Skeletal muscle satellite cell (primary cell): ENCODE data around the gene BACH2.

ENCODE experiments used
- H3K27me3 ChIP-seq: 2 replicates; pipeline ENCODE4 v1.7.0; 2013; ENCODE audit warnings: low read length; ENCODE audit not compliant: control insufficient read depth, insufficient read depth
- H3K36me3 ChIP-seq: 2 replicates; pipeline ENCODE4 v1.7.0; 2013; ENCODE audit warnings: mild to moderate bottlenecking, control low read depth, low read length; ENCODE audit not compliant: insufficient read depth
- H3K4me1 ChIP-seq: 2 replicates; pipeline ENCODE4 v1.7.0; 2013; ENCODE audit warnings: low read length; ENCODE audit not compliant: control insufficient read depth, insufficient read depth
- H3K4me2 ChIP-seq: 2 replicates; pipeline ENCODE4 v1.7.0; 2013; ENCODE audit warnings: mild to moderate bottlenecking, low read length
- H3K4me3 ChIP-seq: 2 replicates; pipeline ENCODE4 v1.7.0; 2013; ENCODE audit warnings: low read length
- H3K9ac ChIP-seq: 2 replicates; pipeline ENCODE4 v1.7.0; 2013; ENCODE audit warnings: mild to moderate bottlenecking, low read depth, low read length, moderate library complexity
- H3K9me3 ChIP-seq: replicated peaks from 2 replicates; pipeline ENCODE4 v1.7.0; 2013; ENCODE audit warnings: mild to moderate bottlenecking, control low read depth, low read length

BACH2 gene

GRCh38 chr6:90272895-90273294, 23.7 kb downstream of the BACH2 start:
- Histone ChIP-seq H3K4me1 (no peaks in the 10 kb centered on the region), H3K4me2 (no peak overlapping the region), H3K27me3 (peaks cover 10% of the 10 kb centered on the region), H3K4me3 (no peak overlapping the region), H3K9ac (no peak overlapping the region), H3K36me3 (no peaks in the 10 kb centered on the region), H3K9me3 (peaks cover 3% of the 10 kb centered on the region)

- Histone ChIP-seq H3K27me3 (peaks cover 10% of the 10 kb centered on the region), H3K4me3 (no peak overlapping the region), H3K9me3 (peaks cover 3% of the 10 kb centered on the region), H3K4me1 (no peaks in the 10 kb centered on the region), H3K36me3 (no peaks in the 10 kb centered on the region), H3K4me2 (no peak overlapping the region), H3K9ac (no peak overlapping the region)
These were observed 24.8 kb downstream of the BACH2 start for GRCh38 chr6:90271831-90272230.

GRCh38 chr6:90269334-90269733, 27.3 kb downstream of the BACH2 start:
- Histone ChIP-seq H3K36me3 (no peaks in the 10 kb centered on the region), H3K9ac (no peak overlapping the region), H3K4me1 (no peaks in the 10 kb centered on the region), H3K4me2 (no peak overlapping the region), H3K9me3 (peaks cover 3% of the 10 kb centered on the region), H3K27me3 (peaks cover 10% of the 10 kb centered on the region), H3K4me3 (no peak overlapping the region)

DNA sequence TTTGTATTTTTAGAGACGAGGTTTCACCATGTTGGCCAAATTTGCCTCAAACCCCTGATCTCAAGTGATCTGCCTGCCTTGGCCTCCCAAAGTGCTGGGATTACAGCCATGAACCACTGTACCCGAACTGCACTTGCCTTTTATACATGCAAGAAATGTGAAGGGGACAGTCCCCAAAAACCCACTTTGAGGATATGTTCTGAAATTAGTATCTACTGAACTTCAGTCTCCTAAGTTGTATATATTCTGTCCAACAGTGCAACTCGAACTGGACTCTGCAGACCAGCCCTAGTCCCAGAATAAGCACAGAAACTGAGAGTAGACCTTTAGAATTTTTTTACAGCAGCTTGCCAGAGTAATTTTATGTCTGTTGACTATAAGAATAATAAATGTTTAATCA, 28.5 kb downstream of the BACH2 start:
- Histone ChIP-seq H3K9me3 (peaks cover 3% of the 10 kb centered on the region), H3K4me3 (no peak overlapping the region), H3K27me3 (peaks cover 10% of the 10 kb centered on the region), H3K9ac (no peak overlapping the region), H3K36me3 (no peaks in the 10 kb centered on the region), H3K4me2 (no peak overlapping the region), H3K4me1 (no peaks in the 10 kb centered on the region)

GRCh38 chr6:90266905-90267621, 29.6 kb downstream of the BACH2 start:
- H3K36me3 ChIP-seq = no peaks in the 10 kb centered on the region
- no peak overlapping the region for H3K4me3 ChIP-seq
- no peaks in the 10 kb centered on the region for H3K4me1 ChIP-seq

GRCh38 chr6:90264561-90264960, 32.1 kb downstream of the BACH2 start:
- Histone ChIP-seq H3K36me3 (no peaks in the 10 kb centered on the region), H3K9me3 (no peaks in the 10 kb centered on the region), H3K27me3 (no peaks in the 10 kb centered on the region), H3K4me1 (no peaks in the 10 kb centered on the region), H3K4me3 (no peak overlapping the region), H3K9ac (no peak overlapping the region), H3K4me2 (no peak overlapping the region)

More at GRCh38 chr6:90266905-90267621, 29.6 kb downstream of the BACH2 start:
- H3K9ac ChIP-seq = no peak overlapping the region
- no peak overlapping the region for H3K4me2 ChIP-seq
- peaks cover 4% of the 10 kb centered on the region for H3K27me3 ChIP-seq
- peaks cover 3% of the 10 kb centered on the region for H3K9me3 ChIP-seq

DNA sequence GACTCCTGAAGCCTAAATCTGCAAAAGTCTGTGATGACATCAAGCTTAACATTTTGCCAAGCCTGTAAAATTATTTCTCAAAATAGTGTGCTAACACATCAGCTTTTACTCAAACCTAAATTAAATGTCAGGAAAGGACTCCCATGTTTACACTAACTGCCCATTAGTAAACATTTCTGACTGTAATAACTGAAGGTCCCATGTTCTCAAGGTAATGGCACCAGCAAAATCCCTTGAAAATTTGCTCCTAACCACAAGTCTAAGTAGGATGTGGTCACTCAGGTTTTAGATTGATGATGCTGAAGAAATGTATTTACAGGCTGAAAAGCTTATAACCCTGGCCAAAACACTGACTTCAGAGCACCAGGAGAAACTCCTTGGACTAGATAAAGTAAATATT, 33.0 kb downstream of the BACH2 start:
- Histone ChIP-seq H3K9ac (no peak overlapping the region), H3K4me3 (no peak overlapping the region), H3K4me1 (no peaks in the 10 kb centered on the region), H3K9me3 (no peaks in the 10 kb centered on the region), H3K4me2 (no peak overlapping the region), H3K27me3 (no peaks in the 10 kb centered on the region), H3K36me3 (no peaks in the 10 kb centered on the region)

DNA sequence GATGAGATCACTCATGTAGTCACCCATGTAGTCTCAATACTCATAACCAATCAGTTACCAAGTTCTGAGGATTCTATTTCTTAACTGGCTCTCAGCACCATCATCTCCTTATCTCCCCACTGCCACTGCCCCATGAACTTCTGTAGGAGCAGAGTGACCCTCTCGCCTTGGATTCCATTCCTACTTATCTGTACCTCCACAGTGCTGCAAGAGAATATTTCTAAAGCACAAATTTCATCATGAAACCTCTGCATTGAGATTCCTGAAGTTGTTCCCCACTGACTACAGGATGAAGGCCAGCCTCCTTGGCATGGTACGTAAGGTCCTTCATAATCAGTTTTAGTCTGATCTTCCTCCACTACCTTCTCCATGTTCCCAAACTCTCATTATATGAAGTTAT, 34.8 kb downstream of the BACH2 start:
- Histone ChIP-seq H3K36me3 (no peaks in the 10 kb centered on the region), H3K27me3 (no peaks in the 10 kb centered on the region), H3K9me3 (no peaks in the 10 kb centered on the region), H3K9ac (no peak overlapping the region), H3K4me2 (no peak overlapping the region), H3K4me1 (peaks cover 7% of the 10 kb centered on the region), H3K4me3 (no peak overlapping the region)

- Histone ChIP-seq H3K27me3 (no peaks in the 10 kb centered on the region), H3K4me1 (peaks cover 22% of the 10 kb centered on the region), H3K36me3 (no peaks in the 10 kb centered on the region), H3K4me3 (no peak overlapping the region), H3K9me3 (no peaks in the 10 kb centered on the region), H3K9ac (no peak overlapping the region), H3K4me2 (peak overlapping the region; percentile 16)
These were observed 39.2 kb downstream of the BACH2 start for GRCh38 chr6:90257486-90257738.

DNA sequence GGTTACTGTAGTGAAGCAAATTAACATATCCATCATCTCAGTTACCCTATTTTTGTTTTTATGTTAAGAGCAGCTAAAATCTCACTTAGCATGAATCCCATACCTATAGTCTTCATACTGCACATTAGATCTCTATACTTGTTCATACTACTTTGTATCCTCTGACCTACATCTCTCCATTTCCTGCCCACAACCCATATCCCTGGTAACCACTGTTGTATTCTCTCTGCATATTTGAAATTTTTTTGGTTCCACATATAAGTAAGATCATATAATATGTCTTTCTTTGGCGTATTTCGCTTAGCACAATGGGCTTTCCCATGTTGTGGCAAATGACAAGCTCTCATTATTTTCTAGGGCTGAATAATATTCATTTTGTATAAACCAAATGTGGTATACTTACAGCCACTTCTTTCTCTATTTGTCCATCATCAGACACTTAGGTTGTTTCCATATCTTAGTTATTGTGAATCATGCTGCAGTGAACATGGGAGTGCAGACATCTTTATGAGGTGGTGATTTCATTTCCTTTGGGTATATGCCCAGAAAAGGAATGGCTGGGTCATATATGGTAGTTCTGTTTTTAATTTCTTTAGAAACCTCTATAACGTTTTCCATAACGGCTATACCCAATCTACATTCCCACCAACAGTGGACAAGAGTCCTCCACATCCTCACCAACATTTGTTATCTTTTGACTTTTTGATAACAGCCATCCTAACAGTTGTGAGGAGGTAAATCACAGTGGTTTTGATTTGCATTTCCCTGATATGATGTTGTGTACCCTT, 39.8 kb downstream of the BACH2 start:
- peaks cover 22% of the 10 kb centered on the region for H3K4me1 ChIP-seq
- no peak overlapping the region for H3K9ac ChIP-seq
- peak overlapping the region; percentile 32 for H3K4me2 ChIP-seq
- H3K27me3 ChIP-seq = no peaks in the 10 kb centered on the region
- H3K9me3 ChIP-seq = no peaks in the 10 kb centered on the region
- H3K36me3 ChIP-seq = no peaks in the 10 kb centered on the region
- H3K4me3 ChIP-seq = no peak overlapping the region

GRCh38 chr6:90253631-90254030, 43.0 kb downstream of the BACH2 start:
- no peaks in the 10 kb centered on the region for H3K36me3 ChIP-seq
- H3K4me3 ChIP-seq = no peak overlapping the region
- H3K4me1 ChIP-seq = peaks cover 22% of the 10 kb centered on the region
- H3K9ac ChIP-seq = no peak overlapping the region
- no peak overlapping the region for H3K4me2 ChIP-seq
- no peaks in the 10 kb centered on the region for H3K9me3 ChIP-seq
- H3K27me3 ChIP-seq = no peaks in the 10 kb centered on the region
